Type B pancreatic cell (in vitro differentiated cells): ENCODE results near the gene DYNC2H1. TPM values are rescaled to one million over a fixed set of nuclear protein-coding genes. Genes with fewer than 3 reads are reported as not detected.

Experiments
- DNase-seq: peaks from one replicate; pipeline ENCODE4 v3.0.0; 2021; ENCODE audit warnings: mixed read lengths; ENCODE audit not compliant: unreplicated experiment; ENCODE audit errors: extremely low spot score
- H3K27ac Mint-ChIP-seq: 2 replicates; pipeline ENCODE4 v1.8.0; 2021; ENCODE audit warnings: mild to moderate bottlenecking, mixed read lengths
- H3K27me3 Mint-ChIP-seq: 2 replicates; pipeline ENCODE4 v1.8.0; 2021; ENCODE audit warnings: mixed read lengths
- H3K36me3 Mint-ChIP-seq: 2 replicates; pipeline ENCODE4 v1.8.0; 2021; ENCODE audit warnings: mixed read lengths
- H3K4me1 Mint-ChIP-seq: one replicate; pipeline ENCODE4 v1.8.0; 2021; ENCODE audit warnings: mixed read lengths; ENCODE audit not compliant: unreplicated experiment
- H3K4me3 Mint-ChIP-seq: 2 replicates; pipeline ENCODE4 v1.8.0; 2021; ENCODE audit warnings: mild to moderate bottlenecking, mixed read lengths
- H3K9me3 Mint-ChIP-seq: 2 replicates; pipeline ENCODE4 v1.8.0; 2021; ENCODE audit warnings: mixed read lengths
- total RNA-seq: library from RNA; stranded (reverse); gene quantifications from 2 replicates; pipeline ENCODE4 v1.2.1, GENCODE V29; 2021; ENCODE audit warnings: low replicate concordance
- TF ChIP-seq, protein P1 (sequence below): fragments of 200-600 bp; sonication (generic); conservative IDR thresholded peaks from 2 replicates; pipeline ENCODE4 v1.5.0; 2021; ENCODE audit warnings: antibody characterized with exemption, mild to moderate bottlenecking

The DYNC2H1 gene
- total RNA-seq, 1 donor from 2014 or later, result 26.1 TPM

DNA sequence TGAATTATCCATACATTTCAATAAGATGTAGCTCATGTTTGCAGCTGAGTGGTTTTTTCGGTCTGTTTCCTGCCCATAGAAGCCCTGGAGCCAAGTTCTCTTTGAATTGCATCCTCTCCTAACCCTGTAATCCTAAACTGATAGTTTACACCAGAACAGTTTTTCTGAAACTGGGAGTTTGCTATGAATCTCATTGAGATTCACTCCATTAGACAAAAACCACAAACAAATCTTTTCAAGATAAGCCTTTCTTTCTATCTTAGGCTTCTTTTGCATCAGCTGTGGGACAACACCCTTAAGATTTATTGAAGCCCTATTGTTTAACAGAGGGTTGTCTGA, 324.8 kb downstream of the DYNC2H1 start:
- TF ChIP-seq, protein P1, sequence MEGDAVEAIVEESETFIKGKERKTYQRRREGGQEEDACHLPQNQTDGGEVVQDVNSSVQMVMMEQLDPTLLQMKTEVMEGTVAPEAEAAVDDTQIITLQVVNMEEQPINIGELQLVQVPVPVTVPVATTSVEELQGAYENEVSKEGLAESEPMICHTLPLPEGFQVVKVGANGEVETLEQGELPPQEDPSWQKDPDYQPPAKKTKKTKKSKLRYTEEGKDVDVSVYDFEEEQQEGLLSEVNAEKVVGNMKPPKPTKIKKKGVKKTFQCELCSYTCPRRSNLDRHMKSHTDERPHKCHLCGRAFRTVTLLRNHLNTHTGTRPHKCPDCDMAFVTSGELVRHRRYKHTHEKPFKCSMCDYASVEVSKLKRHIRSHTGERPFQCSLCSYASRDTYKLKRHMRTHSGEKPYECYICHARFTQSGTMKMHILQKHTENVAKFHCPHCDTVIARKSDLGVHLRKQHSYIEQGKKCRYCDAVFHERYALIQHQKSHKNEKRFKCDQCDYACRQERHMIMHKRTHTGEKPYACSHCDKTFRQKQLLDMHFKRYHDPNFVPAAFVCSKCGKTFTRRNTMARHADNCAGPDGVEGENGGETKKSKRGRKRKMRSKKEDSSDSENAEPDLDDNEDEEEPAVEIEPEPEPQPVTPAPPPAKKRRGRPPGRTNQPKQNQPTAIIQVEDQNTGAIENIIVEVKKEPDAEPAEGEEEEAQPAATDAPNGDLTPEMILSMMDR, result no peak
- H3K9me3 Mint-ChIP-seq, result no peaks in the 10 kb centered on the region
- no peak overlapping the region for H3K27ac Mint-ChIP-seq
- DNase-seq, result no peak
- H3K4me1 Mint-ChIP-seq, result peaks cover 6% of the 10 kb centered on the region
- no peaks in the 10 kb centered on the region for H3K27me3 Mint-ChIP-seq
- no peak overlapping the region for H3K4me3 Mint-ChIP-seq
- H3K36me3 Mint-ChIP-seq, result peaks cover 8% of the 10 kb centered on the region

DNA sequence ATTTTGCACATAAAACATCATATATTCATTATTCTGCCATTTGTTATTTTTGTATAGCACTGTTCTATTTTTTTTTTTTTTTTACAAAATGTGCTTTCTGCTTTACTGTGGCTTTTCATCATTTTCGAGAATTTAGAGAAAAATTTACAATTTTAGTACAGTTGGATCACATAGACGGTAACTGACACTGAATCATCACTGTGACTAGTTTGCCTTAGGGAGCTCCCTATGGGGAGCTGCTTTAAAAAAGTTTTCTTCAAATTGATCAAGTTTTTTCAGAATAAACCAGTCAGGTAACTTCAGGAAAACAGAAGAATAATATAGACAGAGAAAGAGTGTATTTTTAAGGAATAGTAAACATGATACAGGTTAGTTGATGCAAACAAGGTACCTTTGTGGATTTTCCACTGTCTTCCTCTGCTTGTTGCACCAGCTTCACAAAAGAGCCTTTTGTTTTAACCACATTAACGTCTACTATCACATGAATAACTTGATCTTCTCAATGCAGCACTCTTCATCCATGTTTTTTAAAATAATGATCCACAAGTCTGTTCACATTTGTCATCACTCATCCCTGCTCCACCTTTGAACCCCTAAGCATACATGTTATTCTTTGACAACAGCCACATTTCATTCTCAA, 327.0 kb downstream of the DYNC2H1 start:
- H3K4me3 Mint-ChIP-seq, result no peak overlapping the region
- peaks cover 8% of the 10 kb centered on the region for H3K36me3 Mint-ChIP-seq
- no peaks in the 10 kb centered on the region for H3K27me3 Mint-ChIP-seq
- no peak overlapping the region for H3K27ac Mint-ChIP-seq
- DNase-seq, result no peak
- no peaks in the 10 kb centered on the region for H3K9me3 Mint-ChIP-seq
- H3K4me1 Mint-ChIP-seq, result peaks cover 6% of the 10 kb centered on the region
- TF ChIP-seq, protein P1, result no peak

DNA sequence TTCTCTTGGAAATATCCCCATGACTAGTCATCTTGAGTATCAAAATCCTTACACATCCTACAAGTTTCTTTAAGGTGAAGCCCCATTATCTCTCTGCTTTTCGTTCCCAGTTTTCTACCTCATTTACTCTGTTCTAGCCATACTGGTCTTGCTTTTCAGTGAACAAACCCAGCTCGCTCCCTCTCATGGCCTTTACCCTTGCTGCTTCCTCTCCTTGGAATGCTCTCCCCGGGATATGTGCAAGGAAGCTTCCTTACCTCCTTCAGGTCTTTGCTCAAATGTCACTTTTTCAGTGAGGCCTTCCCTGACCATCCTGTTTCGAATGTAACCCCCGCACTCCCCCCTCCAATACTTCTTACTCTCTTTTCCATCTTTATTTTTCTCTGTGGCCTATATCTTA, 331.8 kb downstream of the DYNC2H1 start:
- no peak overlapping the region for H3K4me3 Mint-ChIP-seq
- H3K27ac Mint-ChIP-seq, result no peak overlapping the region
- no peaks in the 10 kb centered on the region for H3K9me3 Mint-ChIP-seq
- peaks cover 8% of the 10 kb centered on the region for H3K36me3 Mint-ChIP-seq
- H3K27me3 Mint-ChIP-seq, result no peaks in the 10 kb centered on the region
- DNase-seq, result no peak
- TF ChIP-seq, protein P1, result no peak
- H3K4me1 Mint-ChIP-seq, result no peaks in the 10 kb centered on the region

DNA sequence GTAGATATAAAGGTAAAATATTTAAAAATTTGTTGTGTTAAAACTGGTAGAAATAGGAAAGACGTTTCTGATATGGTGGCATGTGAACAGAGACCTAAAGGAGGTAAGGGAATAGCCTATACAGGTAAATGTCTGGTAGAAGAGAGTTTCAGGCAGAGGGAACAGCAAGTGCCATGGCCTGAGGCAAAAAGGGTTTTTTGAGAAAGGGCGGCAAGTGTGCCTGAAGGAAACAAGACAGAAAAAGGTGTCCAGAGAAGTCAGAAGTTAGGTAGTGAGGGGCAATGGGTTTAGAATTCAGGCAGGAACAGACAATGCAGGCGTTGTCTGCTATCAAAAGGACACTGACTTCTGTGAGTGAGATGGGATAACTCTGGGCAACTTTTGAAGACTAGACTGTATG, 339.7 kb downstream of the DYNC2H1 start:
- DNase-seq, result no peak
- Mint-ChIP-seq H3K9me3 (no peaks in the 10 kb centered on the region), H3K36me3 (no peaks in the 10 kb centered on the region), H3K4me1 (no peaks in the 10 kb centered on the region), H3K27me3 (no peaks in the 10 kb centered on the region), H3K4me3 (no peak overlapping the region), H3K27ac (no peak overlapping the region)
- TF ChIP-seq, protein P1, result no peak

DNA sequence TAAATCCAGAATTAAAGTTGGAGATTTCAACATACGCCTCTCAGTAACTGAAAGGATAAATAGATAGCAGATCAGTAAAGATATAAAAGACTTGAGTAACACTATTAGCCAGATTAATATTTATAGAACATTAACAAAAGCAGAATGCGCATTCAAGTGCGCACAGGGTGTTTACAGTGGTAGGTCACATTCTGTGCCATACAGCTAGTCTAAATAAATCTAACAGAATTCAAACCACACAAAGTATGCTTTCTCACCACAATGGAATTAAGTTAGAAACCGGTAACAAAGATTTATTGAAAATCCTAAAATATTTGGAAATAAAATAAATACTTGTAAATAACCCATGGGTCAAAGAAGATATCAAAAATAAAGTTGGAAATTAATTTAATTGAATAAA, 341.0 kb downstream of the DYNC2H1 start:
- H3K4me3 Mint-ChIP-seq, result no peak overlapping the region
- H3K4me1 Mint-ChIP-seq, result no peaks in the 10 kb centered on the region
- TF ChIP-seq, protein P1, result no peak
- H3K9me3 Mint-ChIP-seq, result no peaks in the 10 kb centered on the region
- no peaks in the 10 kb centered on the region for H3K27me3 Mint-ChIP-seq
- no peaks in the 10 kb centered on the region for H3K36me3 Mint-ChIP-seq
- no peak for DNase-seq
- no peak overlapping the region for H3K27ac Mint-ChIP-seq

DNA sequence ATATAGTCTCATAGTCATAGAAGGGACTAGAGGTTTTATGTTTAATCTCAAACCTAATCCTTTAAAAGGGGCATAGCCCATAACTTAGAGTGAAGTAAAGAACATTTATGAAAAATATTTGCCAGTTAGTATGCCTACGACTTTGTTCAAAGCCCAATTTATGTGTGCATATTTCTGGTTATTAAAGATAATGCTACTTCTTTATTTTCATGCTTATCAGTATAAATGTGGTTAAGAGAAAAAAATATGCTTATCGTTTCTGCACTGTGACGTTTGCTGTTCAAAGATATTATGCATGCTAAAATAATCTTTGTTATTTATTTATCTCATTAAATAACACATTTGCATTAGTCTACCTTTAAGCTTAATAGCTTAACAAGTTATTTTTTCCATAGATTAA, 343.9 kb downstream of the DYNC2H1 start:
- Mint-ChIP-seq H3K27me3 (no peaks in the 10 kb centered on the region), H3K27ac (no peak overlapping the region), H3K36me3 (peaks cover 4% of the 10 kb centered on the region), H3K4me1 (no peaks in the 10 kb centered on the region), H3K4me3 (no peak overlapping the region), H3K9me3 (no peaks in the 10 kb centered on the region)
- TF ChIP-seq, protein P1, result no peak
- DNase-seq, result no peak
